Naive thymus-derived CD8-positive, alpha-beta T cell (primary cell): ENCODE data around the gene LEPR. TPM values are rescaled to one million over a fixed set of nuclear protein-coding genes. Genes with fewer than 3 reads are reported as not detected.
A peak's percentile ranks its signal among the peaks of the same experiment; 100 is the strongest.

Source experiments
- ATAC-seq, 2 donors: fragments of 150-1000 bp; cut with Tn5 transposase in 1 of 2; sonication (Bioruptor Pico), chemical (Tn5 transposase) in 1 of 2; 1 replicate in 1 of 2; 2 replicates in 1 of 2; pipeline ENCODE4 v1.10.0; 2021; ENCODE audit warnings: mild to moderate bottlenecking in 2 of 2, moderate library complexity in 2 of 2
- POLR2A ChIA-PET: fragments of 350-600 bp; sonication (Branson Sonifier 250); formaldehyde crosslinking; loops from one replicate; lab custom pipeline; 2021; ENCODE audit warnings: antibody characterized with exemption; lab: Charles Lee
- DNase-seq, 10 donors: peaks; one replicate each; pipeline versions ENCODE4 v3.0.0 to v3.0.0-alpha.2; 2020 to 2022
- H3K27ac Mint-ChIP-seq, 10 donors: one replicate each; pipeline ENCODE4 v1.8.0; 2020 to 2022; ENCODE audit warnings: mild to moderate bottlenecking in 10 of 10, mixed read lengths in 10 of 10, moderate library complexity in 4 of 10, inconsistent platforms in 1 of 10
- H3K27me3 Mint-ChIP-seq, 5 donors: one replicate each; pipeline ENCODE4 v1.8.0; 2021 to 2022; ENCODE audit warnings: mixed read lengths in 5 of 5
- H3K36me3 Mint-ChIP-seq, 3 donors: one replicate each; pipeline ENCODE4 v1.8.0; 2020 to 2022; ENCODE audit warnings: mixed read lengths in 3 of 3, mild to moderate bottlenecking in 2 of 3, inconsistent platforms in 1 of 3
- H3K4me1 Mint-ChIP-seq, 4 donors: one replicate each; pipeline ENCODE4 v1.8.0; 2021 to 2022; ENCODE audit warnings: mixed read lengths in 4 of 4
- H3K4me3 Mint-ChIP-seq, 10 donors: one replicate each; pipeline ENCODE4 v1.8.0; 2020 to 2022; ENCODE audit warnings: mild to moderate bottlenecking in 10 of 10, mixed read lengths in 10 of 10, moderate library complexity in 6 of 10, inconsistent platforms in 1 of 10
- H3K9me3 Mint-ChIP-seq, 9 donors: one replicate each; pipeline ENCODE4 v1.8.0; 2020 to 2022; ENCODE audit warnings: mixed read lengths in 9 of 9, mild to moderate bottlenecking in 3 of 9, inconsistent platforms in 1 of 9, moderate library complexity in 1 of 9
- polyA plus RNA-seq, 3 donors: library from polyadenylated mRNA; unstranded; fragments of 300-500 nt; fragmentation: Illumina TruSeq; gene quantifications; one replicate each; pipeline ENCODE4 v1.2.3, GENCODE V29; 2021
- total RNA-seq, 8 experiments: library from RNA in 2 of 8; stranded (reverse) in 2 of 8; gene quantifications; one replicate each; pipeline ENCODE4 v1.2.3 and lab custom pipeline; 2021 to 2026

LEPR gene
- total and polyA plus RNA-seq, 5 experiments from 2014 or later = 1.6 to 3.8 (median 2.4) TPM

GRCh38 chr1:65417729-65418128 is 2.7 kb upstream of the LEPR start:
- no peak for ATAC-seq
- Mint-ChIP-seq H3K4me3 (no peak overlapping the region), H3K9me3 (no peaks in the 10 kb centered on the region), H3K36me3 (peaks cover 0 to 2% (median 0%) of the 10 kb centered on the region in 3 donors), H3K27me3 (peaks cover 0 to 4% (median 0%) of the 10 kb centered on the region in 5 donors), H3K4me1 (peaks cover 5 to 16% (median 14%) of the 10 kb centered on the region in 4 donors), H3K27ac (peak overlapping the region in 1 of 10 donors; percentile 42)
- no peak for DNase-seq
- POLR2A ChIA-PET = no interaction called here

DNA sequence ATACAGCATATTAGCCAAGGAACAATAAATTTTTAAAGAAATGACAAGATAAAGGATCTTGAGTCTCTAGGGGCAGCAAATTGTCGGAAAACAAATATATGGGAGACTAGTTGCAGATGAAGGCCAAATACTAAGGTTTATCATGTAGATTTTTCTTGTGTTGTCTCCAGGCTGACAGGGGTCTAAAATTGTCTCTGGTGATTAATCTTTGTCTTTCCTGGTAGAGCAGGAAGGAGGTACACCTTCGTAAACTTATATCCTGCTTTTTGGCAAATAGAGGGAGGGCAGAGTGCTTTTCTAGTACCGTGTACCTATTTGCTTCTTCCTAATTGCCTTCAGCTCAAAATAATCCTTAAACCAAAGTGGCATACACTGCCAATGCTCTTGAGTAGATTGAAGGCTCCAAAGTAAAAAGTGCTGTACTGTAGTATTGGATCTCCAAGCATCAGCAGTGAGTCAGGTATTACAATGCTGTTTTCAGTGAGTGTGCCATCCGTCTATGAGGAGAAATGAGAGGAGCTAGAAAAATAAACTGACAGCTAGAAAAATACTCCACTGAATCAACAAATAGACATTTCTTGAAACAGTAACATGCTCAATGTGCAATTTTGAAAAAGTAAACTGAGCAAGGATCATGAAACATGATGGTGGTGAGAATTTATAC is 1.8 kb upstream of the LEPR start:
- H3K36me3 Mint-ChIP-seq = peaks cover 0 to 2% (median 0%) of the 10 kb centered on the region in 3 donors
- DNase-seq = no peak
- H3K9me3 Mint-ChIP-seq = no peaks in the 10 kb centered on the region
- POLR2A ChIA-PET = interaction anchor here (0.5 to 2.4 kb wide), 5 partner anchors 15 to 1794 kb away, joined by 3 to 23 read pairs (median 4); no protein-coding TSS in a partner anchor
- peak overlapping the region in 2 of 10 donors; percentile 71 to 96 for H3K4me3 Mint-ChIP-seq
- peak overlapping the region in 5 of 10 donors; percentile 15 to 96 (median 85) for H3K27ac Mint-ChIP-seq
- H3K27me3 Mint-ChIP-seq = peaks cover 0 to 4% (median 0%) of the 10 kb centered on the region in 5 donors
- ATAC-seq = no peak
- H3K4me1 Mint-ChIP-seq = peaks cover 5 to 16% (median 15%) of the 10 kb centered on the region in 4 donors

GRCh38 chr1:65419681-65420589 is 533 bp upstream of the LEPR start:
- Mint-ChIP-seq H3K27ac (peak overlapping the region in 7 of 10 donors; percentile 85 to 98 (median 96)), H3K4me3 (peak overlapping the region in 1 of 10 donors; percentile 96)
- POLR2A ChIA-PET = interaction anchor here (0.5 to 2.4 kb wide), 13 partner anchors 10 to 1826 kb away, joined by 3 to 23 read pairs (median 4); partner anchors contain the start of genes JAK1 and PGM1

GRCh38 chr1:65421351-65422025 is 1.0 kb downstream of the LEPR start:
- ATAC-seq = no peak
- POLR2A ChIA-PET = no interaction called here
- no peak overlapping the region for H3K27ac Mint-ChIP-seq
- H3K9me3 Mint-ChIP-seq = no peaks in the 10 kb centered on the region
- DNase-seq = peak in 1 of 10 donors; percentile 4
- peaks cover 12 to 27% (median 21%) of the 10 kb centered on the region in 4 donors for H3K4me1 Mint-ChIP-seq
- peaks cover 6 to 14% (median 8%) of the 10 kb centered on the region in 3 donors for H3K36me3 Mint-ChIP-seq
- H3K27me3 Mint-ChIP-seq = no peaks in the 10 kb centered on the region
- no peak overlapping the region for H3K4me3 Mint-ChIP-seq

More at GRCh38 chr1:65419681-65420589, 533 bp upstream of the LEPR start:
- Mint-ChIP-seq H3K4me1 (peaks cover 5 to 23% (median 20%) of the 10 kb centered on the region in 4 donors), H3K36me3 (no peaks in the 10 kb centered on the region), H3K27me3 (peaks cover 0 to 3% (median 0%) of the 10 kb centered on the region in 5 donors), H3K9me3 (no peaks in the 10 kb centered on the region)
- DNase-seq (peak; percentile 92 to 99 (median 98)), ATAC-seq (peak; percentile 87 to 92)

DNA sequence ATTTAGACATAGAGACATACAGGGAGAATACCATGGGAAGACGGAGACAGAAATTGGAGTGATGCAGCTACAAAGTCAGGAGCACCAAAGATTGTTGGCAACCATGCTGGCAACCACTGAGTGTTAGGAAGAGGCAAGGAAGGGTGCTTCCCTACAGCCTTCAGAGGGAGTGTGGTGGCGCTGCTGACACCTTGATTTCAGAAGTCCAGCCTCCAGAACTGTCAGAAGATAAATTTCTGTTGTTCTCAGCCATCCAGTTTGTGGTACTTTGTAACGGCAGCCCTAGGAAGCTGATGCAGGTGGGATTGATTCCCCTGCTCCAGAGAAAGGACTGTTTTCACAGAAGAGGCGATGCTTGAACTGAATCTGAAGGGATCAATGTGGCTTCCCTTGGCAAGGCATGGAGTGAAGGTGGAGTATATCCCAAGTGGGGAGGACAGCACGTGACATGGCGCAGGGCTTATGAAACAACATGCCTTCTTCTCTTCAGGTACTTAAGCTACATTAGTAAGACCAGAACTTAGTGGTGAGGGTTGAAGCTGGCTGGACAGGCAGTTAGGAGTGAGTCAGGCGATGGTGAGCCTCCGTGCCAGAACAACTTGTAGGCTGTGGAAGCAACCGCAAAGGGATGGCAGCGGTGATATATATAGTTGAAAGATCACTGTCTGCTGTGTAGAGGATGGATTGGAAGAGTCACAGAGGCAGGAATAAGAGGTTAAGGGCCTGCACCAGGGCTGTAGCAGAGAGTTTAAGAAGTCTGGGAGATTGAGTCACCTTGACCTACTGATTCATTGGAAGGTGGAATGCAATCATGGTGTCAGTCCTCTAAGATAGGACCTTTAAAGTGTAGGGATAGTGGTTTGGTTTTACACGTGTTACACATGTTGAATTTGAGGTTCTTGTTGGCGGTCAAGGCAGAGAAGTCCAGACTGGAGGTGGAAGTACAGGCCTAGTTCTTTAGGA is 2.1 kb downstream of the LEPR start:
- no peaks in the 10 kb centered on the region for H3K9me3 Mint-ChIP-seq
- no peak overlapping the region for H3K27ac Mint-ChIP-seq
- POLR2A ChIA-PET = no interaction called here
- peaks cover 12 to 27% (median 21%) of the 10 kb centered on the region in 4 donors for H3K4me1 Mint-ChIP-seq
- H3K4me3 Mint-ChIP-seq = peak overlapping the region in 2 of 10 donors; percentile 14 to 15
- H3K27me3 Mint-ChIP-seq = no peaks in the 10 kb centered on the region
- DNase-seq (no peak), ATAC-seq (no peak)
- peaks cover 6 to 24% (median 9%) of the 10 kb centered on the region in 3 donors for H3K36me3 Mint-ChIP-seq

DNA sequence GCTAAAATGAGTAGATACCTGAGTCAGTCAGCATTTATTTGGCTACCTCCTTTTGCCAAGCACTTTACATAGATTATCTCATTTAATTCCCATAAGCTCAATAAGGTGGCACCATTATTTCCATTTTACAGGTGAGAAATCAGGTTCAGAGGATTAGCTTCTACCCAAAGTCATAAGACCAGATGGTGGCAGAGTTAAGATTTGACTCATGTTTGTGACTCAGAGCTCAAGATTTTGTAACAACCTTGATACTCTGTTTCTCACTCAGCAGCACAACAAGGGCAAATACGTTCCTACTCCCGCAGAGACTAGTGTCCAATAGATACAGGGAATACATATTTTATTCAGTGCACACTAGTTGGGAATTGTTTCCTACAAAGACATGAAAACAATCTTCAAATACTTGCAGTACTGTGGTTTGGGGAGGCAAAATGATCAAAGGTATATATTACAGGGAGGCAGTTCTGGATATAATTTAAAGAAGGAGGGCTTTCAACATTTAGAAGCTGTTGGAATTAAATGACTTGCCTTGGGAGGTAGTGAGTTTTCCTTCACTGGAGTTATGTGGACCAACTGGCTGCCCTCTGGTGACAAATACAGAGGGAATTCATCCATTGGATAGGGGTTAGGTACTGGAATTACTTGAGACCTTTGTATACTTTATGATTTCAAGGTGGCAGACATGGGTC is 3.6 kb downstream of the LEPR start:
- ATAC-seq = no peak
- H3K27me3 Mint-ChIP-seq = no peaks in the 10 kb centered on the region
- H3K4me1 Mint-ChIP-seq = peaks cover 10 to 26% (median 17%) of the 10 kb centered on the region in 4 donors
- H3K36me3 Mint-ChIP-seq = peaks cover 6 to 32% (median 9%) of the 10 kb centered on the region in 3 donors
- no peak overlapping the region for H3K4me3 Mint-ChIP-seq
- no peaks in the 10 kb centered on the region for H3K9me3 Mint-ChIP-seq
- POLR2A ChIA-PET = no interaction called here
- H3K27ac Mint-ChIP-seq = peak overlapping the region in 3 of 10 donors; percentile 5 to 79 (median 12)
- DNase-seq = no peak

GRCh38 chr1:65424573-65424889 is 4.1 kb downstream of the LEPR start:
- ATAC-seq (no peak), DNase-seq (no peak)
- H3K4me1 Mint-ChIP-seq = peaks cover 10 to 23% (median 14%) of the 10 kb centered on the region in 4 donors
- no peaks in the 10 kb centered on the region for H3K27me3 Mint-ChIP-seq
- H3K4me3 Mint-ChIP-seq = no peak overlapping the region
- peaks cover 6 to 33% (median 9%) of the 10 kb centered on the region in 3 donors for H3K36me3 Mint-ChIP-seq
- H3K9me3 Mint-ChIP-seq = no peaks in the 10 kb centered on the region
- H3K27ac Mint-ChIP-seq = peak overlapping the region in 4 of 10 donors; percentile 9 to 79 (median 38)
- POLR2A ChIA-PET = no interaction called here

DNA sequence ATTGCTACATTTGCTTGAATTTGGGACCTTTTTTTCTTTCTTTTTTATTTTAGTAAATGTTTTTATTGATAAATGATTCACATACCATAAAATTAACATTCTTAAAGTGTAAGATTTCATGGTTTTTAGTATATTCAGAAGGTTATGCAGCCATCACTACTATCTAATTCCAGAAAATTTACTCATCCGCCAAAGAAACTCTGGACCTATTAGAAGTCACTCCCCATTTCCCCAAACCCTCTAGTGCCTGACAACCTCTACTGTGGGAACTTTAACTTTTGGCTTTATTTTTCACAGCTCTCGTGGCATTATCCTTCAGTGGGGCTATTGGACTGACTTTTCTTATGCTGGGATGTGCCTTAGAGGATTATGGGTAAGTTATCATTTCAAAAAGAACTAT is 4.5 kb downstream of the LEPR start:
- peaks cover 7 to 22% (median 9%) of the 10 kb centered on the region in 4 donors for H3K4me1 Mint-ChIP-seq

GRCh38 chr1:65425697-65426096 is 5.2 kb downstream of the LEPR start:
- POLR2A ChIA-PET = no interaction called here
- no peak for DNase-seq
- Mint-ChIP-seq H3K4me3 (no peak overlapping the region), H3K9me3 (no peaks in the 10 kb centered on the region), H3K27me3 (no peaks in the 10 kb centered on the region), H3K27ac (peak overlapping the region in 2 of 10 donors; percentile 5 to 21), H3K36me3 (peaks cover 6 to 38% (median 9%) of the 10 kb centered on the region in 3 donors), H3K4me1 (peaks cover 7 to 22% (median 9%) of the 10 kb centered on the region in 4 donors)
- ATAC-seq = no peak

More for the DNA sequence above, 4.5 kb downstream of the LEPR start:
- Mint-ChIP-seq H3K4me3 (no peak overlapping the region), H3K27me3 (no peaks in the 10 kb centered on the region), H3K9me3 (no peaks in the 10 kb centered on the region), H3K36me3 (peaks cover 6 to 36% (median 9%) of the 10 kb centered on the region in 3 donors), H3K27ac (peak overlapping the region in 1 of 10 donors; percentile 36)
- no peak for ATAC-seq
- POLR2A ChIA-PET = no interaction called here
- DNase-seq = no peak

DNA sequence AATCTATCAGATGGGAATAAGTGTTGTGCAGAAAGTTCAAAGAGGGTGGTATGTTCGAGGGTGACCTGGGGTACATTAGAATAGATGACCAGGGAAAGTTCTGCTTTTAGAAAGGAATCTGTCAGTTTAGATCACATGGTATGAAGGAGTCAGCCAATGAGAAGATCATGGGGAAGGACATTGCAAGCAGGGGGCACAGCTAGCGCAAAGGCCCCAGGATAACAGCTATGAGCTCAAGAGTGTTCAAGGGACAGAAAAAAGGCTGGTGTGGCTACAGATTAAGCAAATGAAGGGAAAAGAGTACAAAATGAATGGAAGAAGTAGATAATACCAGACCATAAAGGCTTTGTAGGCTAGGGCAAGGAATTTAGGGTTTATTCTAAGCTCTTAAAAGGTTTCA is 8.6 kb downstream of the LEPR start:
- H3K4me3 Mint-ChIP-seq = no peak overlapping the region
- H3K27ac Mint-ChIP-seq = peak overlapping the region in 1 of 10 donors; percentile 15
- DNase-seq (no peak), ATAC-seq (no peak)
- POLR2A ChIA-PET = interaction anchor here (0.9 kb wide), 1 partner anchor 9 kb away, joined by 3 read pairs; no protein-coding TSS in a partner anchor
- H3K27me3 Mint-ChIP-seq = no peaks in the 10 kb centered on the region
- no peaks in the 10 kb centered on the region for H3K9me3 Mint-ChIP-seq
- peaks cover 7 to 19% (median 8%) of the 10 kb centered on the region in 4 donors for H3K4me1 Mint-ChIP-seq
- peaks cover 6 to 58% (median 10%) of the 10 kb centered on the region in 3 donors for H3K36me3 Mint-ChIP-seq

DNA sequence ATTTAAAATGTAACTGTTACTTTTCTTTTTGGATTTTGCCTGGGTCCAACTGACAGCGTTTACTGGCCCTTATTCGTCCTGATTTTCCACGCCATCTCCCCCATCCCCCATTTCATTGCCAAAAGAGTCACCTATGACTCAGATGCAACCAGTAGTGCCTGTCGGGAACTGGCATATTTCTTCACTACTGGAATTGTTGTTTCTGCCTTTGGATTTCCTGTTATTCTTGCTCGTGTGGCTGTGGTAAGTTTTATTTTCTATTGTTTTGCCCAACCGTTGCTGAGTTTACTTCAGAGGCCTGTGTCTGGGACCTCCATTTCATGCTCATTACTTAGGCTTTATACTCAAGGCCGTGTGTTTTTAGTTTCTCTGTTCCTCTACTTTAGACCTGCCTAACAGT is 9.3 kb downstream of the LEPR start:
- peaks cover 6 to 61% (median 14%) of the 10 kb centered on the region in 3 donors for H3K36me3 Mint-ChIP-seq

More for the DNA sequence above, 9.3 kb downstream of the LEPR start:
- Mint-ChIP-seq H3K9me3 (no peaks in the 10 kb centered on the region), H3K4me1 (peaks cover 4 to 16% (median 8%) of the 10 kb centered on the region in 4 donors), H3K27ac (peak overlapping the region in 3 of 10 donors; percentile 10 to 68 (median 26)), H3K4me3 (no peak overlapping the region), H3K27me3 (no peaks in the 10 kb centered on the region)
- DNase-seq (no peak), ATAC-seq (no peak)
- POLR2A ChIA-PET = interaction anchor here (0.9 kb wide), 1 partner anchor 10 kb away, joined by 3 read pairs; no protein-coding TSS in a partner anchor
